Right atrium auricular region (tissue), 2 donors: ENCODE data around the gene ERVW-1. TPM values are rescaled to one million over a fixed set of nuclear protein-coding genes. Genes with fewer than 3 reads are reported as not detected.

Experiments
- DNase-seq: peaks from one replicate; pipeline ENCODE4 v3.0.0-alpha.2; 2019; ENCODE audit warnings: low spot score
- H3K27ac ChIP-seq, 2 donors: fragments of 200-600 bp; sonication (generic); 1 replicate in 1 of 2; 2 replicates in 1 of 2; pipeline ENCODE4 v1.5.1; 2016 to 2019
- H3K27me3 ChIP-seq, 2 donors: fragments of 200-600 bp; sonication (generic); one replicate each; pipeline versions ENCODE4 v1.5.1 to v1.6.0; 2017 to 2019
- H3K36me3 ChIP-seq: fragments of 200-600 bp; sonication (generic); one replicate; pipeline ENCODE4 v1.5.1; 2016
- H3K4me1 ChIP-seq, 2 donors: fragments of 200-600 bp; sonication (generic); one replicate each; pipeline versions ENCODE4 v1.5.1 to v1.6.0; 2017 to 2019
- H3K4me3 ChIP-seq, 2 donors: fragments of 200-600 bp; sonication (generic); 1 replicate in 1 of 2; 2 replicates in 1 of 2; pipeline ENCODE4 v1.5.1; 2017 to 2019; ENCODE audit warnings: mild to moderate bottlenecking in 1 of 2, moderate library complexity in 1 of 2
- H3K9me3 ChIP-seq, 2 donors: fragments of 200-600 bp; sonication (generic); one replicate each; pipeline ENCODE4 v1.5.1; 2019
- CTCF ChIP-seq, 2 donors: fragments of 200-600 bp; sonication (generic); IDR thresholded peaks; one replicate each; pipeline ENCODE4 v1.5.1; 2019; ENCODE audit warnings: antibody characterized with exemption in 2 of 2
- total RNA-seq, 2 donors: library from RNA; depleted of rRNA; stranded (reverse); fragments of >200 nt; gene quantifications; one replicate each; pipeline ENCODE4 v1.1.0, GENCODE V29; 2016

Gene ERVW-1
- total RNA-seq, 2 donors from 2014 or later, result not detected

GRCh38 chr7:92436612-92437445 is 40.9 kb downstream of the ERVW-1 start:
- DNase-seq, result no peak
- TF ChIP-seq CTCF (IDR thresholded peaks at IDR 0.05), result no peak
- Histone ChIP-seq H3K27ac (no peak overlapping the region), H3K36me3 (no peaks in the 10 kb centered on the region), H3K27me3 (no peaks in the 10 kb centered on the region), H3K4me3 (no peak overlapping the region), H3K9me3 (no peaks in the 10 kb centered on the region), H3K4me1 (no peaks in the 10 kb centered on the region)

- no peak overlapping the region for H3K27ac ChIP-seq
- no peak overlapping the region for H3K4me3 ChIP-seq
- H3K4me1 ChIP-seq, result no peaks in the 10 kb centered on the region
- DNase-seq, result no peak
- no peaks in the 10 kb centered on the region for H3K27me3 ChIP-seq
- TF ChIP-seq CTCF (IDR thresholded peaks at IDR 0.05), result no peak
- H3K9me3 ChIP-seq, result no peaks in the 10 kb centered on the region
- no peaks in the 10 kb centered on the region for H3K36me3 ChIP-seq
Observed at GRCh38 chr7:92435542-92435941, 42.2 kb downstream of the ERVW-1 start.

GRCh38 chr7:92433019-92433418 is 44.7 kb downstream of the ERVW-1 start:
- no peak for TF ChIP-seq CTCF (IDR thresholded peaks at IDR 0.05)

GRCh38 chr7:92432299-92432946 is 45.3 kb downstream of the ERVW-1 start:
- H3K27me3 ChIP-seq, result no peaks in the 10 kb centered on the region
- no peak for TF ChIP-seq CTCF (IDR thresholded peaks at IDR 0.05)
- H3K27ac ChIP-seq, result no peak overlapping the region
- H3K9me3 ChIP-seq, result no peaks in the 10 kb centered on the region
- no peaks in the 10 kb centered on the region for H3K36me3 ChIP-seq
- DNase-seq, result no peak
- H3K4me1 ChIP-seq, result no peaks in the 10 kb centered on the region
- H3K4me3 ChIP-seq, result no peak overlapping the region

More at GRCh38 chr7:92433019-92433418, 44.7 kb downstream of the ERVW-1 start:
- no peak overlapping the region for H3K27ac ChIP-seq
- no peaks in the 10 kb centered on the region for H3K9me3 ChIP-seq
- no peak overlapping the region for H3K4me3 ChIP-seq
- H3K27me3 ChIP-seq, result no peaks in the 10 kb centered on the region
- no peaks in the 10 kb centered on the region for H3K36me3 ChIP-seq
- H3K4me1 ChIP-seq, result no peaks in the 10 kb centered on the region
- no peak for DNase-seq

- Histone ChIP-seq H3K27me3 (no peaks in the 10 kb centered on the region), H3K9me3 (no peaks in the 10 kb centered on the region), H3K4me3 (no peak overlapping the region), H3K36me3 (no peaks in the 10 kb centered on the region), H3K4me1 (peaks cover 0 to 4% of the 10 kb centered on the region in 2 donors), H3K27ac (no peak overlapping the region)
- no peak for TF ChIP-seq CTCF (IDR thresholded peaks at IDR 0.05)
- DNase-seq, result no peak
Observed at GRCh38 chr7:92427193-92427592, 50.6 kb downstream of the ERVW-1 start.
